Measurements from ENCODE around the gene CALML5. TPM values are rescaled to one million over a fixed set of nuclear protein-coding genes. Genes with fewer than 3 reads are reported as not detected.

Gene CALML5
- total and polyA plus RNA-seq, 4 donors: not detected

- Histone ChIP-seq H3K36me3 (ENCODE audit: control insufficient read depth in 4 of 4, insufficient read depth in 4 of 4, low read length in 4 of 4) (no peaks in the 10 kb centered on the region), H3K4me1 (ENCODE audit: control insufficient read depth in 5 of 5, insufficient read depth in 5 of 5, low read length in 5 of 5) (peaks cover 0 to 17% (median 5%) of the 10 kb centered on the region in 5 donors), H3K27me3 (ENCODE audit: control insufficient read depth in 3 of 3, insufficient read depth in 3 of 3, low read length in 2 of 3) (no peaks in the 10 kb centered on the region), H3K4me3 (no peak overlapping the region), H3K9ac (ENCODE audit: insufficient read depth in 1 of 2, low read length in 2 of 2) (no peak overlapping the region), H3K27ac (ENCODE audit: low read depth in 1 of 2, low read length in 1 of 2) (no peak overlapping the region), H3K9me3 (ENCODE audit: control insufficient read depth in 4 of 4, insufficient read depth in 3 of 4, low read length in 3 of 4) (peaks cover 0 to 4% (median 0%) of the 10 kb centered on the region in 4 donors)
- WGBS, 2 donors: 97% methylated on average over 3 of the region's 3 CpGs
- ATAC-seq (ENCODE audit: insufficient read depth, low FRiP score): no peak
- DNase-seq: no peak
- TF ChIP-seq CTCF (IDR thresholded peaks at IDR 0.05; ENCODE audit: control extremely low read depth, extremely low read depth): no peak
Observed at GRCh38 chr10:5540891-5541290, 41.5 kb upstream of the CALML5 start.

- TF ChIP-seq CTCF (IDR thresholded peaks at IDR 0.05; ENCODE audit: control extremely low read depth, extremely low read depth): no peak
- 88 to 94% methylated on average over 9 of the region's 9 CpGs for WGBS, 2 donors
- DNase-seq (no peak), ATAC-seq (ENCODE audit: insufficient read depth, low FRiP score) (no peak)
- H3K27ac ChIP-seq (ENCODE audit: low read depth in 1 of 2, low read length in 1 of 2): no peak overlapping the region
- peaks cover 0 to 4% (median 0%) of the 10 kb centered on the region in 4 donors for H3K9me3 ChIP-seq (ENCODE audit: control insufficient read depth in 4 of 4, insufficient read depth in 3 of 4, low read length in 3 of 4)
- H3K4me1 ChIP-seq (ENCODE audit: control insufficient read depth in 5 of 5, insufficient read depth in 5 of 5, low read length in 5 of 5): peaks cover 0 to 9% (median 0%) of the 10 kb centered on the region in 5 donors
- no peaks in the 10 kb centered on the region for H3K36me3 ChIP-seq (ENCODE audit: control insufficient read depth in 4 of 4, insufficient read depth in 4 of 4, low read length in 4 of 4)
- no peaks in the 10 kb centered on the region for H3K27me3 ChIP-seq (ENCODE audit: control insufficient read depth in 3 of 3, insufficient read depth in 3 of 3, low read length in 2 of 3)
- no peak overlapping the region for H3K9ac ChIP-seq (ENCODE audit: insufficient read depth in 1 of 2, low read length in 2 of 2)
- no peak overlapping the region for H3K4me3 ChIP-seq
Observed at GRCh38 chr10:5540080-5540479, 40.7 kb upstream of the CALML5 start.

GRCh38 chr10:5538892-5539651 lies 39.7 kb upstream of the CALML5 start:
- Histone ChIP-seq H3K36me3 (ENCODE audit: control insufficient read depth in 4 of 4, insufficient read depth in 4 of 4, low read length in 4 of 4) (no peaks in the 10 kb centered on the region), H3K9me3 (ENCODE audit: control insufficient read depth in 4 of 4, insufficient read depth in 3 of 4, low read length in 3 of 4) (peaks cover 0 to 4% (median 0%) of the 10 kb centered on the region in 4 donors), H3K4me1 (ENCODE audit: control insufficient read depth in 5 of 5, insufficient read depth in 5 of 5, low read length in 5 of 5) (no peaks in the 10 kb centered on the region), H3K27ac (ENCODE audit: low read depth in 1 of 2, low read length in 1 of 2) (no peak overlapping the region), H3K4me3 (no peak overlapping the region), H3K27me3 (ENCODE audit: control insufficient read depth in 3 of 3, insufficient read depth in 3 of 3, low read length in 2 of 3) (no peaks in the 10 kb centered on the region), H3K9ac (ENCODE audit: insufficient read depth in 1 of 2, low read length in 2 of 2) (no peak overlapping the region)
- DNase-seq (no peak), ATAC-seq (ENCODE audit: insufficient read depth, low FRiP score) (no peak)
- 63 to 66% methylated on average over 19 of the region's 19 CpGs for WGBS, 2 donors
- TF ChIP-seq CTCF (IDR thresholded peaks at IDR 0.05; ENCODE audit: control extremely low read depth, extremely low read depth): no peak
